Kidney capillary endothelial cell (primary cell): ENCODE measurements around the gene ARMC9.
"Not testable (repeated sequence)": the region's sequence is repeated elsewhere in the genome, so short reads cannot be mapped to it uniquely, and the experiment has no call there.

Experiments used
- DNase-seq: peaks from one replicate; pipeline ENCODE4 v3.0.0-alpha.2; 2018; ENCODE audit warnings: low spot score

Gene ARMC9

DNA sequence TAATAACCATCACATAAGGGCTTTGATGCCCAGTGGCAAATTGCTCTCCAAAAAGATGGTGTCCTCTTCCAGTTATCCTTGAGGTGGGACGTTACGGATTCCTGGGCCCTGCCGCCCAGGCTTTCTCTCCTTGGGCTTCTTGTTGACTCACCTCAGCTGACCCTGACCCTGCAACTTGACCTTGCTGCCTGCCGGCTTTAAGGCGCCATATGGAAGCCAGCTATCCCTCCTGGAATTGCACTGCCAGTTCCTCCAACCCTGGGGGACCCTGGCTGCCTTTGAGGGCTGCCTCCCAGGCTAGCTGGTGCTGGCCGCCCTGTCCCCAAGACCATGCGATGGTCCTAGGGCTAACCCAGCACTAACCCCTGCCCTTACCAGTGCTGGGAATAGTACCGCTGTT, 168.7 kb downstream of the ARMC9 start:
- no peak for DNase-seq

DNA sequence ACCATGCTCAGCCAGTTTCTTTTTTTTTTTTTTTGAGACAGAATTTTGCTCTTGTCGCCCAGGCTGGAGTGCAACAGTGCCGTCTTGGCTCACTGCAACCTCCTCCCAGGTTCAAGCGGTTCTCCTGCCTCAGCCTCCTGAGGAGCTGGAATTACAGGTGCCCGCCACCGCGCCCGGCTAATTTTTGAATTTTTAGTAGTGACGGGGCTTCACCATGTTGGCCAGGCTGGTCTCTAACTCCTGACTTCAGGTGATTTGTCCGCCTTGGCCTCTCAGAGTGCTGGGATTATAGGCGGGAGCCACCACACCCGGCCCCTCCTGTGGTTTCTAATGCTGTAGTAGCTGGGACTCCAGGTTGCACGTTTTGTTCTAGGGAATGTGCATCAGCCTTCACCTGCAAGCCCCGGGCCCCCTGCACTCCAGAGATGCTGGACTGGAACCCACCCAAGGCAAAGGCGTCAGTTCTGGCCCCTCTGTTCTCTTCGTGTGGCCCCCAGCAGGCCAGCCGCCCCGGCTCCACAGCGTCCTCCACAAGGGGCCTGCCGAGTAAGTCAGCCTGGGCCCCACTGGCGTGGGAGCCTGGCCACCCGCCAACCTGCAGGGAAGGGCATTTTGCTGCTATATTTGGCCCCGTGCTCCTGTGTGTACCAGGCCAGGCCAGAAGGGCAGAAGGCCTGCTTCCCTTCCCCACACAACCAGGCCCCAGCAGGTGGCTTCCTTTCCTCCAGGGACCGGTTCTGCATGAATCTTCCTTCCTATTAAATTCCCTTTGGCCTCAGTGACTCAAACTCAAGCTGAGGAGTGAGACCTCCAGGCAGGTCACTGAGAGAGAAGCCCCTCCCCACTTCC, 171.4 kb downstream of the ARMC9 start:
- no peak for DNase-seq

DNA sequence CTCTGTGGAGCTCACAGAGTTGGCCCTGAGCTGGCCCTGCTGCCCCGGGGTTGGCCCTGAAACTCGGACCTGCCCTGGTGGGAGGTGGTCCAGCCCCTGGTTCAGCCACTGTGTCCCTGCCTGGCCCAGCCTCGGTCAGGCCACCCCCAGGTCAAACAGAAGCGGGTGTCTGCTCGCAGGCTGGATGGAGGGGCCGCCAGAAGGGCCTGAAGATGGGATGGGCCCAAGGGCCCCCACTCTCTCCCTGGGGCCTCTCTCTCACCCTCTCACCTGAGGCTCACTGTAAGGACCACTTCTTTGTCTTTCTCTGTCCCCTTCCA, 172.0 kb downstream of the ARMC9 start:
- no peak for DNase-seq

DNA sequence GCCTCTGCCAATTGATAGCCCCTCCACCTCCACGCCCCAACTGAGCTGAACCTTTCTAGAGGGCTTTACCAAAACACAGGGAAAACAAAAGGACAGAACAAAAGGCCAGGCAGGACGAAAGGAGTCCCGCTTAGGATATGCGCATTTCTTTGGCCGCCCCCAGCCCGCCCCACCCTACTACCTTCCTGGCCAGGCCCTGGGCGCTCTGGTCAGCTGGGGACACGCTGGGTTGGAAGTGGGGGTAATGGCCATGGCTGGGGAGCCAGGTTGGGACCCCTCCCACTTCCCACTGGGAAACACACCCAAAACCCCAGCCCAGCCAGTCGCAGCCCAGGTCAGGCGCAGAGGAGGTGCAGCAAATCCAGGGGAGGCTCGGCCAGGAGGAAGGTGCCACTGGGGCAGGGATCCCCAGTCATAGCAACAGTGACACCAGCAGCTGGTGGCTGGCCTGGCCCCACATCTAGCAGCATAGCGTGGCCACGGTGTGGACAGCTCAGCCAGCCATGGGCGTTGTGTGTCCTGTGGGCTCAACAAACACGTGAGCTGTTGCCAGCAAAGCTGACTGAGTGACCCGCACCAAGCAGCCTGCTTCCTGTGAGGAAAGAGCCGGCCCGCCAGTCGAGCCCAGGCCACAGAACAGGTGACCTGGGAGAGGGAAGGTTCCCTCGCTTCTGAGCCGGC, 172.5 kb downstream of the ARMC9 start:
- DNase-seq = no peak

DNA sequence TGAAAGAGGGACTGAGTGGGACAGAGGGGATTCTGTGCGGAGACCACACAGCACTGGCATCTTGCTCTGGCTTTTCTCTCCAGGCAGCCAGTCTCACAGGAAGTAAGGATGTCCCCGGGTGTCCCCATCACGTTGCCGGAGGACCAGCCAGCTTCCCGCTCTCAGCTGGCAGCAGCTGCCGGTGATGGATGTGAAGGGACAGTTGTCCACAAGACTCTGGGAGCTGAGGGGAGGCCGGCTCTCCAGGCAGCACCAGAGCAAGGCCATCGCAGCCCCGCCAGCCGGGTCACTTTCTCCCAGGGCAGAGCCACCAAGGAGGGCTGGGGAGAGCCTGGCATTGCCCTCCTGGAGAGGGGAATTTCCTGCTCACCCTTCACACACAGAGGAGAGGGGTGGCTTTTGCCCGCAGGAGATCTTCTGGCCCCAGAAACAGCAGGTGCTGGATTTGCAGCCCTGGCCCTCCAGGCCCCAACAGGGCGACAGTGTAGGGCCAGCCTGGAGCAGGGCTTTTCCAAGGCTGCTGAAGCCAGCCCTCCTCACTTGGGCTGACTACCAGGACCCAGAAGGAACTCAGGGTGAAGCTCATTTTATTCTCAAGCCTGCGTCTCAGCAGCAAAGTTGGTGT, 173.1 kb downstream of the ARMC9 start:
- no peak for DNase-seq

DNA sequence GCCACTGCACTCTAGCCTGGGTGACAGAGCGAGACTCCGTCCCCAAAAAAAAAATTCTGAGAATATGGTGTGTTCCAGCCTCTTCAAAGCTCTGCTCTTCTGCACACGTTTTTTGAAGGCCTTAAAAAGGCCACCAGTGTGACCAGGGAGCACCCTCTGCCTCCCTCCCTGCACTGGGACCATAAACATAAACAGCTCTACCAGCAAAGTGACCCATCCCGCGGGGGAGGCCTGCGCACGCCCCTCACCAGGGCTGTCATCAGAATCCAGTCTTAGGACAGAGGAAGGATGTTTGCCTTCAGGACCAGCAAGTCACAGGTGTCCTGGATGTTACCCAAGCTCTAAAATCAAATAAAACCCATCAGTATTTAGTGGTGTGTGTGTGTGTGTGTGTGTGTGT, 173.9 kb downstream of the ARMC9 start:
- DNase-seq = no peak

DNA sequence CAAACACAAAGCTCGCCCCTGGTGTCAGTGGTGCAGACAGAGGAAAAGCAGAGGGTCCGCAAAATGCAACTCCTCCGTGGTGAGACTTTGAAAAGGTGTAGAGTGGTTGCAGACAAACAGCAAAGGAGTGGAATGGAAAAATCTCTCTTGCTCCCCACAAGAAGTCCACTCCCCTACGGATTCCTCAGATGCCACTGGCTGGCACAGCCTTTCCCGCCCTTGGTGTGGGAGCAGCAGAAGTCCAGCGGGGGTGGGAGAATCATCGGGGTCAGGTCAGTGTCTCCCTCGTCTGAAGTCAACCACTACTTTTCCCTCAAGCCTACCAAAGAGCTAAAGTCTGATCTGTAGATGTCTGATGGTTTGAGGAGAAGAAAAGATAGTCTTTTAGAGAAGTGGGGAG, 174.8 kb downstream of the ARMC9 start:
- DNase-seq = no peak

DNA sequence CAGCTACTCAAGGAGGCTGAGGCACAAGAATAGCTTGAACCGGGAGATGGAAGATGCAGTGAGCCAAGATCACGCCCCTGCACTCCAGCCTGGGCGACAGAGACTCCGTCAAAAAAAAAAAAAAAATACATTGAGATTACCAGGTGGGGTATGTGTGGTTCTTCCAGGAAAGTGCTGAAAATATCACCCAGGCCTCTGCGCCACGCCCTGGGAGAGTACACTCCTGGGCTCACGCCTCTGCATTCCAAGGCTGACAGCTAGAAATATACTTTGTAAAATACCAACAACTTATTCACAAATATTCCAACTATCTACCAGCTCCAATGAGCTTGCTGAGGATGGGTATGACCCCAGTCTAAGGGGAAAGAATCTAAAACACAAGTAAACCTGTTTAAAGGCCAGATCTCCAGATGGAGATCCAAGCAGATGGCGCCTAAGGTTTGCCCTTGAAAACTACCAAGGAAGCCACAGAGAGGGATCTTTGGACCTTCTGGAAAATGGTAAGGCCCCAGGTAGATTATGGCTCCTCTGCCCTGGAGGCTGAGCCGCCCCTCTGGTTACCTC, 175.4 kb downstream of the ARMC9 start:
- no peak for DNase-seq

DNA sequence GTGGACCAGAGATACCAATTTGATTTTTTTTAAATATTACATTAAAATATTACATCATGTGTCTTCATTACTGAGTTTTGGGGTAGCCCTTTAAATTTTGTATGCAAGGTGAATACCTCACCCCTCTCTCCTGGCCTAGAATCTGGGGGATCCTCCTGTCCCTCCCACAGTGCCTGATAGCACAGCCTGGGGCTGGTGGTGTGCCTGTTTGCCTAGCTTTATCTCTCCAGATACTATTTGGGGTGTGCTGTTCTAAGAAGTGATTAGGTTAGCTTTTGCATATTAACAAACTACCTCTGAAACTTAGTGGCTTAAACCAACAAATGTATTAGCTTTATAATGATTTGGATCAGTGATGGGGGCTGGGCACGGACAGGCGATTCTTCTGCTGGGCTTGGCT, 176.3 kb downstream of the ARMC9 start:
- no peak for DNase-seq

DNA sequence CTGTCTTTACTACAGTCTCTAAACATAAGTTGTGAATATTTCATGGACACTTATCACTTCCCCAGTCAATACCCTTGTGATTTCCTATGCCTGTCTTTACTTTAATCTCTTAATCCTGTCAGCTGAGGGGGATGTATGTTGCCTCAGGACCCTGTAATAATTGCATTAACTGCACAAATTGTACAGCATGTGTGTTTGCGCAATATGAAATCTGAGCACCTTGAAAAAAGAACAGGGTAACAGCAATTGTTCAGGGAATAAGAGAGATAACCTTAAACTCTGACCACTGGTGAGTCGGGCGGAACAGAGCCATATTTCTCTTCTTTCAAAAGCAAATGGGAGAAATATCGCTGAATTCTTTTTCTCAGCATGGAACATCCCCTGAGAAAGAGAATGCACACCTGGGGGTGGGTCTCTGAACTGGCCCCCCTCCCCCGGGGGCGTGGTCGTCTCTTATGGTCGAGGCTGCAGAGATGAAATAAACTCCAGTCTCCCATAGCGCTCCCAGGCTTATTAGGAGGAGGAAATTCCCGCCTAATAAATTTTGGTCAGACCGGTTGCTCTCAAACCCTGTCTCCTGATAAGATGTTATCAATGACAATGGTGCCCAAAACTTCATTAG, 177.7 kb downstream of the ARMC9 start:
- DNase-seq = not testable (repeated sequence)

DNA sequence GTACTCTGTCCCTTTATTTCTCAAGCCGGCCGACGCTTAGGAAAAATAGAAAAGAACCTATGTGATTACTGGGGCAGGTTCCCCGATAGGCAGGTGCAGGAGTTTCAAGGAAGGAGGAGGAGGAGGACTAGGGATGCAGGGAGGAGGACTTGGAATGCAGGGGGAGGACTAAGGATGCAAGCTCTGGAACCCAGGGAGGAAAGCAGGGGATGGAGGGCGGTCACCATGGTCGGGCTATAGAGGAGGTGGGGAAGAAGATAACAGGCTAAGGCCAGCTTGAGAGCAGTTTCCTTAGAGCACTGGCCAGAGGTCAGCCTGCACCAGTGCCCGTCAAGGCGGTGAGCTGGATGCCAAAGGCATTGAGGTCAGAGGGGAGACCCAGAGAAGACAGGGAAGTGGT, 178.4 kb downstream of the ARMC9 start:
- no peak for DNase-seq

DNA sequence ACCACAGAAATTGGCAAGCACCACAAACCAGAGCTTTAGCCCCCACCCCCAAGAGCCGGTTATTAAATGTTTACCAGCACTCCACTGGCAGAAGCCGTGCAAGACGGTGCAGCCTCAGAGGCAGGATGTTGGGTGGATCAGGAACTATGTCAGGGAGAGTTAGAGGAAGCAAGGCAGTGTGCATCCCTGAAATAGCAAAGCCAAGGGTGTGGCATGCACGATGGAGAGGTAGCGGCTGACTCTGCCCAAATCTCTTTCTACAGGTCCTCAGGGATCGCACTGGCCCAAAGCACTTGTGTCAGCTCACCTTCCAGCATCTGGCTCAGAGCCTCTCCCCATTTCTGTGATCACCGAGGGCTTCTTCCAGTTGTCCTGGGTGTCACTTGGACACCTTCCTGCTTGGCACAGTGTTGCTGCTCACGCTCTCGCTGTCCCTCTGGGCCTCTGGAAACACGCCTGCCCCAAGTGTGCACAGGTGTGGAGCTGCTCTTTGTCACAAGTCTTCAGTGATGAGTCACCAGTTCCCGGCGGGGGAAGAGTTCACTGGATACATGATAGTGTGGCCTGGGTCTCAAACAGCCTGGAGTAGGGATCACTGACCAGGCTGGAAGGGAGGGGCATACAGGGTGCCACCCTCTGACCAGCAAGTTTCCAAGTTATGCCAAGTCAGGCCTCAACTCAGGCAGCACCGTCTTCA, 179.7 kb downstream of the ARMC9 start:
- DNase-seq = no peak

DNA sequence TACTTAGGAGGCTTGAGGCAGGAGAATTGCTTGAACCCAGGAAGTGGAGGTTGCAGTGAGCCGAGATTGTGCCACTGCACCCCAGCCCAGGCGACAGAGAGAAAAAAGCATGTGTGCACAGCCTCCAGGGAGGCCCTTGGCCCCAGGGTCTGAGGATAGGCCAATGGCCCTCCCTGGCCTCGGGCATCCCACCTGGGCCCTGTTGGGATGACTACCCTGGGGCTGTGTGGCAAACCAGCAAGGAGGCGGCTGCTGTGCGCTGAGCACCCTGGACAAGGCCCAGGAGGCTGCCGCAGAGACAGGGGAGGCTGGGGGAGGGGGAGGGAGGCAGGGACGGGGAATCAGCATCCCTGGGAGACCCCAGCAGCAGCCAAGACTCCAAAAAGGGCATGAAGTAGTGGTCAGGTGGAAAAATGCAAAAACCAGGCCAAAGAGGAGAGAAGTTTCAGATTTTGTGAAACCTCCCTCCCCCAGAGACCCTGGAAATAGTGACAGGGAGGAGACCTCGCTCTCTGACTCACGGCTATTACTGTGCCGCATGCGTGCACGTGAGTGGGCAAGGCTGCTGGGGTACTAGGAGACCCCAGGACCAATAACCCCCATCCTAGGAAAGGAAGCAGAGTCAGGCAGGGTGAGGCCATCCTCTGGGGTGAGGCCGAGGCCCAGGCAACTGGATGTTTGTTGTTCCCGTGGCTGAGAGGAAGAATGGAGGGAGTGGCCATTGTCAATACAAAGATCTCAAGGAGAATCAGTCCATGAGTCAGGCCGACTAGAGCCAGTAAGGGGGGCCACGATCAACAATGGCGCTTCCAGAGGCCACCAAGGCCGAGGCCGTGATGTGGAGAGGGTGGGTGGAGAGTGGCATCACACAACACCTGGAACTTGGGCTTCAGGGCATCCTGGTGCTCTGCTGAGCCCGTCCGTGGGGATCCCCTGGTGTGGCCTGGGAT, 181.1 kb downstream of the ARMC9 start:
- no peak for DNase-seq

DNA sequence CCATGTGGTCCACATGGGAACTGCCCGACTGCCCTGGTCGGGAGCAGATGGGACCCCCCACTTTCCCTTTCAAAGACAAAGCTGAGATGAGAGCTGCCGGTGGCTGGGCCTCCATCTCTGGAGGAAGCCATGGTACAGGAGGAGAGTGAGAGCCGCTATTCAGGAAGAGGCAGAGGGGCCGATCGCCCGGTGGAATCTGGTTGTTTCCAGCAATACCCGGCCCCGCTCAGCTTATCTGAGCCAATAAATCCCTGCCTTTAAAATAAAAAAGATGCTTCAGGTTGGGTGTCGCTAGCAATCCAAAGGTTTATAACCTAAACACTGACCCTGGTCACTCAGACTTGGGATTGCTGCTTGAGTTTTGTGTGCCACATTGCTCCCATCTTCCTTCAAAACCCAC, 181.9 kb downstream of the ARMC9 start:
- DNase-seq = no peak

DNA sequence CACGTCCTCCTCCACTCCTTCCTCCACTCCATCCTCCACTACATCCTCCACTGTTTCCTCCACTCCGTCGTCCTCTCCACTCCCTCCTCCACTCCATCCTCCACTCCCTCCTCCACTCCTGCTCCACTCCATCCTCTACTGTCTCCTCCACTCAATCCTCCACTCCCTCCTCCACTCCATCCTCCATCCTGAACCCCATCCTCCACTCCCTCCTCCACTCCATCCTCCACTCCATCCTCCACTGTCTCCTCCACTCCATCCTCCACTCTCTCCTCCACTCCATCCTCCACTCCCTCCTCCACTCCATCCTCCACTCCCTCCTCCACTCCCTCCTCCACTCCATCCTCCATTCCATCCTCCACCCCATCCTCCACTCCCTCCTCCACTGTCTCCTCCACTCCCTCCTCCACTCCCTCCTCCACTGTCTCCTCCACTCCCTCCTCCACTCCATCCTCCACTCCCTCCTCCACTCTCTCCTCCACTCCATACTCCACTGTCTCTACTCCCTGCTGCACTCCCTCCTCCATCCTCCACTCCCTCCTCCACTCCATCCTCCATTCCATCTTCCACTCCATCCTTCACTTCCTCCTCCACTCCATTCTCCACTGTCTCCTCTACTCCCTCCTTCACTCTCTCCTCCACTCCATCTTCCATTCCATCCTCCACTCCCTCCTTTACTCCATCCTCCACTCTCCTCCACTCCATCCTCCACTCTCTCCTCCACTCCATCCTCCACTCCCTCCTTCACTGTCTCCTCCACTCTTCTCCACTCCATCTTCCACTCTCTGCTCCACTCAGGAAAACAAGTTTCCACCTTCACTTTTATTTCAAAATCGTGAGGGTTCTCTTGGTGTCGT, 182.8 kb downstream of the ARMC9 start:
- DNase-seq = no peak

DNA sequence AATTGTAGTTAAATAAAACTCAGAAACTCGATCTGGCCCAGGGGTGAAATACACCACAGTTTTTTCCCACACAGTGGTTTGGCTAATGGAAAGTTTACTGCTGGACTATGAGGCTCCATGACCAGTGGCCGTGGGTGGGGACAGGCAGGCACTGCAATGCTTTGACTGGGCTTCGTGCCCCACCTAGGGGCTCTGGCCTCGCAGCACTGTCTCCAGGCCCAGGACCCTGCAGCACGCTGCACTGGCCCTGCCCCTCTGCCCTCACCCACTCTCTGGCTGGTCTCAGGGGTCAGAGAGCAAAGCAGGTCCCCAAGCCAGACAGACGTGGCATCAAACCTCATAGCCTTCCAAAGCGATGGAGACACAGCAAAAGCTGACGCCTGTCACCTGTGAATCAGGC, 183.7 kb downstream of the ARMC9 start:
- no peak for DNase-seq

DNA sequence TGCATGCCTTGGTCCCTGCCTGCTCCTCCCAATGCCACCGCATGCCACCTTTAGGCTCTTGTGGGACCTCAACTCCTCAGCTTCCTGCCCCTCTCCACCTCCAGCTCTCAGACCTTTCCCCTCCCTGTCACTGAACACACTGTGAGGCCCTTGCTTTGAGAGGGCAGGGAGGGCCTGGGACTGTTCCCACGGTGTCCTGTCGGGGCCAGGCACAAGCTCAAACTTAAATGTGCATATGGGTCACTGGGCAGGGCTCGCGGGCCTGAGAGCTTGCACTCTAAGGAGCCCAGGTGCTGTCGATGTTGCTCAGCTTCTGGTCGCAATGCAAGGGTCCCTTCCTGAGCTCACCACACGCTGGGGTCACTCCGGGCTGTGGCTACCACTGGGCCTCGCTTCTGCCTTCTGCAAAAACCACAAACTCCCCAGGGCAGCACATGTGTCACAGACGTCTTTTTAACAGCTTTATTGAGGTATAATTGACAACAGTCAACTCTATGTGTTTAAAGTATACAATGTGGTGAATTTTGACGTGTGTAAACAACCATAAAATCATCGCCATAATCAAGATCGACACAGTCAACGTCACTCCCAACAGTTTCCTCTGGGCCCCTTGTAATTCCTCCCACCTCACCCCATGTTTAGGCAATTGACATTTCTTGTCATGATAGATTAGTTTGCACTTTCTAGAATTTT, 185.1 kb downstream of the ARMC9 start:
- no peak for DNase-seq

DNA sequence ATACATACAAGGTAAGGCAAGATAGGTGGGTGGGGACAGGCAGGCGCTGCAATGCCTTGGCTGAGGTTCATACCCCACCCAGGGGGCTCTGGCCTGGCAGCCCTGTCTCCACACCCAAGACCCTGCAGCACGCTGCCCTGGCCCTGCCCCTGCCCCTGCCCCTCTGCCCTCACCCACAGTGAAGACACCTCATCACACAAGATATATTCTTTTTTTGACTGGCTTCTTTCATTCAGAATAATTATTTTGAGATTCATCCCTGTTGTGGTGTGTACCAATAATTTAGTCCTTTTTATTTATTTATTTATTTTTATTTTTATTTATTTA, 185.6 kb downstream of the ARMC9 start:
- DNase-seq = no peak

DNA sequence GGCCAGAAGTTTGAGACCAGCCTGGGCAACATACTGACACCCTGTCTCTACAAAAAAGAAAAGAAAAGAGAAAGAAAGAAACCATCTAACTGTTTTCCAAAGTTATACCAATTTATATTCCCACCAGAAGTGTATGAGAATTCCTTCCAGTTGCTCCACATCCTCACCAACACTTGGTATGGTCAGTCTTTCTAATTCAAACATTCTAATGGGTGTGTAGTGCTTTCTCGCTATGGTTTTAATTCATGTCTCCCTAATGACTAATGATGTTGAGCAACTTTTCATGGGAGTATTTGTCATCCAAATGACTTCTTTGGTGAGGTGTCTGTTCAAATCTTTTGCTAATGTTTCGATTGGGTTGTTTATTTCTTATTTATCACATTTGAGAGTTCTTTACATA, 186.5 kb downstream of the ARMC9 start:
- no peak for DNase-seq
